Measurements from ENCODE around the gene DNAJC9. TPM values are rescaled to one million over a fixed set of nuclear protein-coding genes. Genes with fewer than 3 reads are reported as not detected.
"Not testable (repeated sequence)": the region's sequence is repeated elsewhere in the genome, so short reads cannot be mapped to it uniquely, and the experiment has no call there.

The DNAJC9 gene
- total RNA-seq, 2 experiments from 2014 or later, result 70.7 to 71.6 TPM

- H3K4me3 Mint-ChIP-seq; POLR2A ChIA-PET; H3K4me1 Mint-ChIP-seq (ENCODE audit: low read depth); H3K27me3 Mint-ChIP-seq (ENCODE audit: low read depth); H3K36me3 Mint-ChIP-seq (ENCODE audit: low read depth); H3K27ac Mint-ChIP-seq; H3K9me3 Mint-ChIP-seq (ENCODE audit: insufficient read depth); ATAC-seq; CTCF ChIA-PET; DNase-seq: not testable (repeated sequence)
Observed at GRCh38 chr10:73258612-73259011, 11.6 kb upstream of the DNAJC9 start.

GRCh38 chr10:73253225-73253555, 6.1 kb upstream of the DNAJC9 start:
- Mint-ChIP-seq H3K27me3 (ENCODE audit: low read depth) (no peaks in the 10 kb centered on the region), H3K4me3 (peak overlapping the region; percentile 99), H3K27ac (peak overlapping the region; percentile 91), H3K4me1 (ENCODE audit: low read depth) (peaks cover 31% of the 10 kb centered on the region), H3K9me3 (ENCODE audit: insufficient read depth) (no peaks in the 10 kb centered on the region), H3K36me3 (ENCODE audit: low read depth) (peaks cover 41% of the 10 kb centered on the region)
- CTCF ChIA-PET, result interaction anchor here (0.7 to 2.9 kb wide), 7 partner anchors 10 to 390 kb away, joined by 3 to 18 read pairs (median 3); no protein-coding TSS in a partner anchor
- POLR2A ChIA-PET, result interaction anchor here (0.5 to 3.3 kb wide), 9 partner anchors 12 to 242 kb away, joined by 3 to 16 read pairs (median 3); partner anchors contain the start of genes ANXA7, CFAP70 and PPP3CB
- DNase-seq, result no peak
- peak; percentile 7 for ATAC-seq

GRCh38 chr10:73252445-73253224, 5.6 kb upstream of the DNAJC9 start, which contains the start of gene MRPS16:
Gene MRPS16, minus strand, starts transcription at chr10:73252644. Its CDS starts 162 bp downstream, at chr10:73252482.
- CTCF ChIA-PET, result interaction anchor here (0.8 to 2.9 kb wide), 9 partner anchors 11 to 391 kb away, joined by 3 to 18 read pairs (median 3); no protein-coding TSS in a partner anchor
- H3K27ac Mint-ChIP-seq, result peak within 1 kb of the TSS; percentile 91
- no peaks in the 10 kb centered on the region for H3K27me3 Mint-ChIP-seq (ENCODE audit: low read depth)
- POLR2A ChIA-PET, result interaction anchor here (0.6 to 3.3 kb wide), 15 partner anchors 9 to 373 kb away, joined by 3 to 16 read pairs (median 3); partner anchors contain the start of genes ANXA7, CFAP70 and PPP3CB
- H3K9me3 Mint-ChIP-seq (ENCODE audit: insufficient read depth), result no peaks in the 10 kb centered on the region
- ATAC-seq (peak; percentile 83), DNase-seq (peak; percentile 96)
- peaks cover 37% of the 10 kb centered on the region for H3K4me1 Mint-ChIP-seq (ENCODE audit: low read depth)
- peak within 1 kb of the TSS; percentile 99 for H3K4me3 Mint-ChIP-seq
- peaks cover 46% of the 10 kb centered on the region for H3K36me3 Mint-ChIP-seq (ENCODE audit: low read depth)

GRCh38 chr10:73251683-73252444, 4.8 kb upstream of the DNAJC9 start:
- ChIA-PET CTCF (interaction anchor here (0.8 to 2.9 kb wide), 6 partner anchors 12 to 159 kb away, joined by 3 to 18 read pairs (median 4); no protein-coding TSS in a partner anchor), POLR2A (interaction anchor here (0.6 to 3.3 kb wide), 12 partner anchors 9 to 374 kb away, joined by 3 to 16 read pairs (median 3); partner anchors contain the start of genes ANXA7, CFAP70 and PPP3CB)
- ATAC-seq (no peak), DNase-seq (no peak)
- peak overlapping the region; percentile 91 for H3K27ac Mint-ChIP-seq
- no peaks in the 10 kb centered on the region for H3K27me3 Mint-ChIP-seq (ENCODE audit: low read depth)
- no peaks in the 10 kb centered on the region for H3K9me3 Mint-ChIP-seq (ENCODE audit: insufficient read depth)
- H3K36me3 Mint-ChIP-seq (ENCODE audit: low read depth), result peaks cover 49% of the 10 kb centered on the region
- peak overlapping the region; percentile 99 for H3K4me3 Mint-ChIP-seq
- H3K4me1 Mint-ChIP-seq (ENCODE audit: low read depth), result peaks cover 39% of the 10 kb centered on the region

- Mint-ChIP-seq H3K4me1 (ENCODE audit: low read depth) (peaks cover 55% of the 10 kb centered on the region), H3K27ac (peak overlapping the region; percentile 98), H3K4me3 (peak overlapping the region; percentile 100), H3K36me3 (ENCODE audit: low read depth) (peaks cover 81% of the 10 kb centered on the region), H3K9me3 (ENCODE audit: insufficient read depth) (no peaks in the 10 kb centered on the region), H3K27me3 (ENCODE audit: low read depth) (no peaks in the 10 kb centered on the region)
- ATAC-seq, result no peak
- CTCF ChIA-PET, result interaction anchor here (1.2 to 2.0 kb wide), 2 partner anchors 110 to 151 kb away, joined by 3 to 6 read pairs; partner anchors contain the start of gene CFAP70
- POLR2A ChIA-PET, result no interaction called here
- DNase-seq, result no peak
Observed at GRCh38 chr10:73248259-73248724, 1.2 kb upstream of the DNAJC9 start.

- no peaks in the 10 kb centered on the region for H3K27me3 Mint-ChIP-seq (ENCODE audit: low read depth)
- peaks cover 83% of the 10 kb centered on the region for H3K36me3 Mint-ChIP-seq (ENCODE audit: low read depth)
- H3K9me3 Mint-ChIP-seq (ENCODE audit: insufficient read depth), result no peaks in the 10 kb centered on the region
- ATAC-seq, result no peak
- no peak for DNase-seq
- peak overlapping the region; percentile 100 for H3K4me3 Mint-ChIP-seq
- CTCF ChIA-PET, result interaction anchor here (0.9 to 2.0 kb wide), 8 partner anchors 10 to 396 kb away, joined by 3 to 9 read pairs (median 4); partner anchors contain the start of genes CFAP70 and PPP3CB
- H3K4me1 Mint-ChIP-seq (ENCODE audit: low read depth), result peaks cover 59% of the 10 kb centered on the region
- POLR2A ChIA-PET, result interaction anchor here (0.6 to 2.1 kb wide), 15 partner anchors 10 to 950 kb away, joined by 3 to 12 read pairs (median 7); partner anchors contain the start of genes ANXA7, CFAP70, ECD and FAM149B1
- peak overlapping the region; percentile 98 for H3K27ac Mint-ChIP-seq
Observed at GRCh38 chr10:73247509-73248258, 629 bp upstream of the DNAJC9 start.

- peaks cover 78% of the 10 kb centered on the region for H3K36me3 Mint-ChIP-seq (ENCODE audit: low read depth)
- peak overlapping the region; percentile 100 for H3K4me3 Mint-ChIP-seq
- H3K4me1 Mint-ChIP-seq (ENCODE audit: low read depth), result peaks cover 61% of the 10 kb centered on the region
- peak overlapping the region; percentile 98 for H3K27ac Mint-ChIP-seq
- no peak for DNase-seq
- H3K9me3 Mint-ChIP-seq (ENCODE audit: insufficient read depth), result no peaks in the 10 kb centered on the region
- ChIA-PET POLR2A (interaction anchor here (0.5 to 2.1 kb wide), 16 partner anchors 8 to 634 kb away, joined by 3 to 12 read pairs (median 6); partner anchors contain the start of genes ANXA7, CFAP70, ECD and FAM149B1), CTCF (interaction anchor here (0.6 to 2.0 kb wide), 10 partner anchors 8 to 1636 kb away, joined by 3 to 9 read pairs (median 4); partner anchors contain the start of genes CFAP70 and PPP3CB)
- no peak for ATAC-seq
- H3K27me3 Mint-ChIP-seq (ENCODE audit: low read depth), result no peaks in the 10 kb centered on the region
Observed at GRCh38 chr10:73246322-73246645, 771 bp downstream of the DNAJC9 start.

- no peaks in the 10 kb centered on the region for H3K27me3 Mint-ChIP-seq (ENCODE audit: low read depth)
- POLR2A ChIA-PET, result no interaction called here
- no peaks in the 10 kb centered on the region for H3K9me3 Mint-ChIP-seq (ENCODE audit: insufficient read depth)
- H3K4me3 Mint-ChIP-seq, result peak overlapping the region; percentile 100
- peaks cover 77% of the 10 kb centered on the region for H3K36me3 Mint-ChIP-seq (ENCODE audit: low read depth)
- peak overlapping the region; percentile 72 for H3K27ac Mint-ChIP-seq
- DNase-seq (no peak), ATAC-seq (no peak)
- CTCF ChIA-PET, result interaction anchor here (0.6 to 1.5 kb wide), 3 partner anchors 11 to 641 kb away, joined by 3 to 5 read pairs (median 4); no protein-coding TSS in a partner anchor
- peaks cover 56% of the 10 kb centered on the region for H3K4me1 Mint-ChIP-seq (ENCODE audit: low read depth)
Observed at GRCh38 chr10:73244866-73245477, 2.1 kb downstream of the DNAJC9 start.

- no peak overlapping the region for H3K27ac Mint-ChIP-seq
- ChIA-PET POLR2A (interaction anchor here (0.7 kb wide), 1 partner anchor 16 kb away, joined by 3 read pairs; no protein-coding TSS in a partner anchor), CTCF (interaction anchor here (0.8 kb wide), 1 partner anchor 13 kb away, joined by 3 read pairs; no protein-coding TSS in a partner anchor)
- H3K9me3 Mint-ChIP-seq (ENCODE audit: insufficient read depth), result no peaks in the 10 kb centered on the region
- peaks cover 69% of the 10 kb centered on the region for H3K36me3 Mint-ChIP-seq (ENCODE audit: low read depth)
- ATAC-seq (no peak), DNase-seq (no peak)
- no peak overlapping the region for H3K4me3 Mint-ChIP-seq
- peaks cover 33% of the 10 kb centered on the region for H3K4me1 Mint-ChIP-seq (ENCODE audit: low read depth)
- H3K27me3 Mint-ChIP-seq (ENCODE audit: low read depth), result no peaks in the 10 kb centered on the region
Observed at GRCh38 chr10:73239908-73240307, 7.1 kb downstream of the DNAJC9 start.

- Mint-ChIP-seq H3K4me3 (no peak overlapping the region), H3K27ac (no peak overlapping the region), H3K27me3 (ENCODE audit: low read depth) (no peaks in the 10 kb centered on the region), H3K36me3 (ENCODE audit: low read depth) (peaks cover 64% of the 10 kb centered on the region), H3K9me3 (ENCODE audit: insufficient read depth) (no peaks in the 10 kb centered on the region), H3K4me1 (ENCODE audit: low read depth) (peaks cover 25% of the 10 kb centered on the region)
- POLR2A ChIA-PET, result interaction anchor here (1.6 kb wide), 1 partner anchor 8 kb away, joined by 8 read pairs; the partner anchor contains the start of gene DNAJC9
- no peak for ATAC-seq
- no peak for DNase-seq
- CTCF ChIA-PET, result interaction anchor here (0.9 to 2.6 kb wide), 2 partner anchors 8 to 20 kb away, joined by 3 to 9 read pairs; partner anchors contain the start of gene DNAJC9
Observed at GRCh38 chr10:73238990-73239566, 8.0 kb downstream of the DNAJC9 start.

Measured in activated CD8-positive, alpha-beta T cell treated with anti-CD3 and anti-CD28 coated beads, Interleukin-2, amount 10 ng/mL, durations not matched to agents 7 days and 5 days (primary cell).